GM12878 (cell line): ENCODE measurements around the gene SFSWAP. TPM values are rescaled to one million over a fixed set of nuclear protein-coding genes. Genes with fewer than 3 reads are reported as not detected.

Experiments
- ATAC-seq: fragments of 200-7000 bp; cut with Tn5 transposase; 3 replicates; pipeline ENCODE4 v1.9.1; 2020; ENCODE audit warnings: mild to moderate bottlenecking, moderate library complexity
- BruUV-seq: library from RNA; stranded (reverse); fragments of 400-500 nt; replicated peaks from 2 replicates; lab custom pipeline; 2021; lab: Mats Ljungman, UMichigan
- CTCF ChIA-PET: fragments of 300-600 bp; sonication (Branson Sonifier 250); formaldehyde crosslinking; extraction: SDS; loops from one replicate; lab custom pipeline; 2021; ENCODE audit warnings: inconsistent platforms; lab: Yijun Ruan, JAX
- POLR2A ChIA-PET: fragments of 350-600 bp; formaldehyde crosslinking; extraction: SDS; loops from one replicate; lab custom pipeline; 2021; ENCODE audit warnings: inconsistent platforms; lab: Charles Lee
- RAD21 ChIA-PET: fragments of 300-600 bp; sonication (Branson Sonifier 250); formaldehyde crosslinking; loops from one replicate; lab custom pipeline; 2023; ENCODE audit warnings: antibody characterized with exemption; ENCODE audit not compliant: unreplicated experiment; lab: Charles Lee
- SMC1A ChIA-PET: fragments of 300-600 bp; sonication (Branson Sonifier 250); formaldehyde crosslinking; loops from one replicate; lab custom pipeline; 2023; ENCODE audit not compliant: unreplicated experiment, uncharacterized antibody; lab: Charles Lee
- DNase-seq: peaks from one replicate; pipeline ENCODE4 v3.0.0-alpha.2; 2011; ENCODE audit warnings: low read depth, low spot score
- FAIRE-seq: peaks from 3 replicates; lab custom pipeline; 2011; peaks lifted over from hg19 to GRCh38; lab: Jason Lieb, UNC
- H2AFZ ChIP-seq: 2 replicates; pipeline ENCODE4 v1.6.0; 2011; ENCODE audit warnings: low read depth, low read length, control low read depth; ENCODE audit not compliant: control insufficient read depth
- H3K27ac ChIP-seq: 2 replicates; pipeline ENCODE4 v1.5.1; 2011; ENCODE audit warnings: control low read depth; ENCODE audit not compliant: control insufficient read depth, insufficient read depth
- H3K27me3 ChIP-seq, 2 experiments: replicated peaks in 1 of 2; 2 replicates each; pipeline versions ENCODE4 v1.6.0 to v1.6.1; 2011; ENCODE audit warnings: low read length in 1 of 2; ENCODE audit not compliant: control insufficient read depth in 2 of 2, insufficient read depth in 2 of 2
- H3K36me3 ChIP-seq, 2 experiments: 2 replicates each; pipeline ENCODE4 v1.5.1; 2011; ENCODE audit warnings: low read length in 1 of 2; ENCODE audit not compliant: control insufficient read depth in 2 of 2, insufficient read depth in 2 of 2
- H3K4me1 ChIP-seq: 2 replicates; pipeline ENCODE4 v1.6.1; 2011; ENCODE audit warnings: mild to moderate bottlenecking, low read length, moderate library complexity, mixed read lengths; ENCODE audit not compliant: control insufficient read depth, insufficient read depth
- H3K4me2 ChIP-seq: 2 replicates; pipeline ENCODE4 v1.6.0; 2011; ENCODE audit warnings: control low read depth; ENCODE audit not compliant: control insufficient read depth, insufficient read depth
- H3K4me3 ChIP-seq: fragments of 200-600 bp; sonication (generic); 2 replicates; pipeline ENCODE4 v1.5.1; 2016
- H3K79me2 ChIP-seq: 2 replicates; pipeline ENCODE4 v1.6.0; 2011; ENCODE audit warnings: low read length; ENCODE audit not compliant: control insufficient read depth, insufficient read depth
- H3K9ac ChIP-seq: 2 replicates; pipeline ENCODE4 v1.8.0; 2011; ENCODE audit warnings: low read length, control low read depth, mixed read lengths; ENCODE audit not compliant: control insufficient read depth, insufficient read depth
- H3K9me3 ChIP-seq: replicated peaks from 3 replicates; pipeline ENCODE4 v1.5.1; 2011; ENCODE audit warnings: mild to moderate bottlenecking, low read length; ENCODE audit not compliant: control insufficient read depth, insufficient read depth
- H4K20me1 ChIP-seq: 2 replicates; pipeline ENCODE4 v1.6.0; 2011; ENCODE audit not compliant: control insufficient read depth, insufficient read depth
- BACH1 ChIP-seq: fragments of 450-650 bp; IDR thresholded peaks from 2 replicates; pipeline ENCODE4 v1.6.1; 2017; ENCODE audit warnings: mild to moderate bottlenecking, borderline replicate concordance
- CBFB ChIP-seq: IDR thresholded peaks from 2 replicates; pipeline ENCODE4 v1.6.1; 2016; ENCODE audit warnings: antibody characterized with exemption, low read depth
- EP300 ChIP-seq, 2 experiments: fragments of 150-350 bp in 1 of 2; IDR thresholded peaks; 2 replicates each; pipeline ENCODE4 v1.6.1; 2011 to 2012; ENCODE audit warnings: low read depth in 2 of 2, low read length in 2 of 2, borderline replicate concordance in 1 of 2, improper control_type of control experiment in 1 of 2, inconsistent platforms in 1 of 2; ENCODE audit not compliant: control insufficient read depth in 1 of 2
- ESRRA ChIP-seq: IDR thresholded peaks from 2 replicates; pipeline ENCODE4 v1.6.1; 2012; ENCODE audit warnings: mild to moderate bottlenecking, low read length, improper control_type of control experiment
- HDAC2 ChIP-seq: fragments of 200-600 bp; sonication (generic); IDR thresholded peaks from 2 replicates; pipeline ENCODE4 v1.6.1; 2017
- HDGF ChIP-seq: fragments of 450-650 bp; IDR thresholded peaks from 2 replicates; pipeline ENCODE4 v1.6.1; 2016; ENCODE audit warnings: antibody characterized with exemption
- IRF4 ChIP-seq: IDR thresholded peaks from 2 replicates; pipeline ENCODE4 v1.6.1; 2011; ENCODE audit warnings: low read depth, low read length
- SREBF2 ChIP-seq: IDR thresholded peaks from 2 replicates; pipeline ENCODE4 v1.6.1; 2012; ENCODE audit warnings: mild to moderate bottlenecking, low read length
- TAF1 ChIP-seq: IDR thresholded peaks from 2 replicates; pipeline ENCODE4 v1.6.1; 2011; ENCODE audit warnings: mild to moderate bottlenecking, low read depth, low read length, borderline replicate concordance
- YBX1 ChIP-seq: fragments of 450-650 bp; IDR thresholded peaks from 2 replicates; pipeline ENCODE4 v1.6.1; 2016; ENCODE audit warnings: antibody characterized with exemption
- WGBS: methylation state at CpG from one replicate; pipeline ENCODE4 v1.1.6; 2016; ENCODE audit warnings: low lambda C conversion rate; ENCODE audit not compliant: insufficient replicate concordance, insufficient coverage; ENCODE audit errors: missing lambda C conversion rate; 5-methylcytosine and 5-hydroxymethylcytosine counted together
- in situ Hi-C: fragments of 300-500 bp; cut with MboI; formaldehyde crosslinking; loops from 9 replicates; pipeline ENCODE4 v1.14.3; 2018; ENCODE audit warnings: mixed read lengths
- intact Hi-C: fragments of 100-400 bp; cut with micrococcal nuclease; formaldehyde crosslinking; loops from one replicate; pipeline ENCODE4 v1.14.2; 2022; ENCODE audit not compliant: unreplicated experiment
- polyA plus RNA-seq, 11 experiments: library from polyadenylated mRNA; depleted of rRNA in 4 of 11; unstranded in 6 of 11; stranded (reverse) in 5 of 11; fragments of >200 nt; fragmentation: Nextera tagmentation in 4 of 11; fragmentation: Illumina TruSeq in 1 of 11; extraction: Ambion mirVana in 4 of 11; extraction: Trizol in 1 of 11; gene quantifications; 1 replicate in 1 of 11; 2 replicates in 10 of 11; pipeline versions ENCODE4 v1.2.1 to v1.2.3, GENCODE V29; 2011 to 2016; ENCODE audit warnings: inconsistent platforms in 2 of 11, missing spikeins in 2 of 11, low read depth in 1 of 11
- total RNA-seq, 4 experiments: library from RNA; depleted of rRNA in 3 of 4; stranded (reverse); fragments of >200 nt in 3 of 4; fragmentation: Illumina TruSeq in 1 of 4; extraction: Trizol in 1 of 4; gene quantifications; 2 replicates each; pipeline versions ENCODE4 v1.2.1 to v1.2.3, GENCODE V29; 2013 to 2021
- TF ChIP-seq, protein P1 (sequence below): fragments of 450-650 bp; IDR thresholded peaks from 2 replicates; pipeline ENCODE4 v1.6.1; 2017; ENCODE audit warnings: borderline replicate concordance
- TF ChIP-seq, protein P2 (sequence below): IDR thresholded peaks from 2 replicates; pipeline ENCODE4 v1.6.1; 2012; ENCODE audit warnings: mild to moderate bottlenecking, low read depth, low read length
- TF ChIP-seq, protein P3 (sequence below): fragments of 450-650 bp; IDR thresholded peaks from 2 replicates; pipeline ENCODE4 v1.6.1; 2017; ENCODE audit warnings: mild to moderate bottlenecking, moderate library complexity
- TF ChIP-seq, protein P4 (sequence below): fragments of 450-650 bp; IDR thresholded peaks from 2 replicates; pipeline ENCODE4 v1.6.1; 2017; ENCODE audit warnings: mild to moderate bottlenecking

The SFSWAP gene
- total and polyA plus RNA-seq, 10 of the 15 experiments (the other 5 are each of a cell fraction or from before 2014, with no cell fraction given): 1.8 to 48.6 (median 25.0) TPM

DNA sequence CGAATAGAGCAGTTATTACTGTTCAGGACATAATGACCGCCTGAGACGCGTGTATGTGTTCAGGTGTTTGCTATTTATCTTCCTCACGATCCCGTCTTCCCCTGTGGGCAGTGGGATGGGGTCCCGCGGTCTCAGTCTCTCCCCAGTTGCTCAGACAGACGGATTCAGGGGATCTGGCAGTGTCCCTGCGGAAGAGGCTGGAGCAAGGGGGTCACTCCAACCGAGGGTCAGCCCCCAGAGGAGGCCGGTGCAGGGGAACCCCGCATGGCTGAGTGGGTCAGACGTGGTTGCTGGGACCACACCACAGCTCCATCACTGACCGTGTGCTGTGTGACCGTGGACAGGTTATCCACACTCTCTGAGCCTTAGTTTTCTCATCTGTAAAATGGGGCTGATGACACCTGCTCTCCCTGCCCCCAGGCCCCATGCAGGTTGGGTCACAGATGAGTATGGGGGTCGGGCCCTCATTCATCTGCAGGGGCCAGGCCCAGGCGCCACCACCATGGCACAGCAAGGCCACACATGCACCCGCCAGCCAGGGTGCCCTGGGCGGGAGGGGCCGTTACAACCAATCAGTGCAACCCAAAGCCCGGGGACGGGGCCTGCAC, 122.5 kb downstream of the SFSWAP start:
- peaks cover 7 to 9% of the 10 kb centered on the region in 2 experiments for H3K27me3 ChIP-seq
- no TSS peak for BruUV-seq
- H3K4me3 ChIP-seq: no peak overlapping the region
- SMC1A ChIA-PET: no interaction called here
- no peak for FAIRE-seq
- no peak for ATAC-seq
- H4K20me1 ChIP-seq: no peaks in the 10 kb centered on the region
- DNase-seq: no peak
- no peaks in the 10 kb centered on the region for H3K79me2 ChIP-seq
- POLR2A ChIA-PET: no interaction called here
- no peaks in the 10 kb centered on the region for H3K9me3 ChIP-seq
- RAD21 ChIA-PET: no interaction called here
- in situ Hi-C loops (no loop called here), intact Hi-C loops (no loop called here)
- no peak overlapping the region for H3K4me2 ChIP-seq
- H3K27ac ChIP-seq: no peak overlapping the region
- H2AFZ ChIP-seq: no peak overlapping the region
- no peaks in the 10 kb centered on the region for H3K4me1 ChIP-seq
- H3K36me3 ChIP-seq: no peaks in the 10 kb centered on the region
- no peak overlapping the region for H3K9ac ChIP-seq
- 46% methylated on average over 23 of the region's 23 CpGs for WGBS
- CTCF ChIA-PET: no interaction called here
- TF ChIP-seq HDAC2 (no peak), BACH1 (no peak), EP300 (IDR thresholded peaks at IDR 0.05; ENCODE audit: borderline replicate concordance in 1 of 2, control insufficient read depth in 1 of 2, low read depth in 2 of 2, low read length in 2 of 2) (no peak), SREBF2 (no peak), TAF1 (no peak), CBFB (no peak), YBX1 (no peak), IRF4 (no peak), ESRRA (no peak), HDGF (no peak)
- TF ChIP-seq, protein P1, sequence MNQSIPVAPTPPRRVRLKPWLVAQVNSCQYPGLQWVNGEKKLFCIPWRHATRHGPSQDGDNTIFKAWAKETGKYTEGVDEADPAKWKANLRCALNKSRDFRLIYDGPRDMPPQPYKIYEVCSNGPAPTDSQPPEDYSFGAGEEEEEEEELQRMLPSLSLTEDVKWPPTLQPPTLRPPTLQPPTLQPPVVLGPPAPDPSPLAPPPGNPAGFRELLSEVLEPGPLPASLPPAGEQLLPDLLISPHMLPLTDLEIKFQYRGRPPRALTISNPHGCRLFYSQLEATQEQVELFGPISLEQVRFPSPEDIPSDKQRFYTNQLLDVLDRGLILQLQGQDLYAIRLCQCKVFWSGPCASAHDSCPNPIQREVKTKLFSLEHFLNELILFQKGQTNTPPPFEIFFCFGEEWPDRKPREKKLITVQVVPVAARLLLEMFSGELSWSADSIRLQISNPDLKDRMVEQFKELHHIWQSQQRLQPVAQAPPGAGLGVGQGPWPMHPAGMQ: no peak
- TF ChIP-seq, protein P2, sequence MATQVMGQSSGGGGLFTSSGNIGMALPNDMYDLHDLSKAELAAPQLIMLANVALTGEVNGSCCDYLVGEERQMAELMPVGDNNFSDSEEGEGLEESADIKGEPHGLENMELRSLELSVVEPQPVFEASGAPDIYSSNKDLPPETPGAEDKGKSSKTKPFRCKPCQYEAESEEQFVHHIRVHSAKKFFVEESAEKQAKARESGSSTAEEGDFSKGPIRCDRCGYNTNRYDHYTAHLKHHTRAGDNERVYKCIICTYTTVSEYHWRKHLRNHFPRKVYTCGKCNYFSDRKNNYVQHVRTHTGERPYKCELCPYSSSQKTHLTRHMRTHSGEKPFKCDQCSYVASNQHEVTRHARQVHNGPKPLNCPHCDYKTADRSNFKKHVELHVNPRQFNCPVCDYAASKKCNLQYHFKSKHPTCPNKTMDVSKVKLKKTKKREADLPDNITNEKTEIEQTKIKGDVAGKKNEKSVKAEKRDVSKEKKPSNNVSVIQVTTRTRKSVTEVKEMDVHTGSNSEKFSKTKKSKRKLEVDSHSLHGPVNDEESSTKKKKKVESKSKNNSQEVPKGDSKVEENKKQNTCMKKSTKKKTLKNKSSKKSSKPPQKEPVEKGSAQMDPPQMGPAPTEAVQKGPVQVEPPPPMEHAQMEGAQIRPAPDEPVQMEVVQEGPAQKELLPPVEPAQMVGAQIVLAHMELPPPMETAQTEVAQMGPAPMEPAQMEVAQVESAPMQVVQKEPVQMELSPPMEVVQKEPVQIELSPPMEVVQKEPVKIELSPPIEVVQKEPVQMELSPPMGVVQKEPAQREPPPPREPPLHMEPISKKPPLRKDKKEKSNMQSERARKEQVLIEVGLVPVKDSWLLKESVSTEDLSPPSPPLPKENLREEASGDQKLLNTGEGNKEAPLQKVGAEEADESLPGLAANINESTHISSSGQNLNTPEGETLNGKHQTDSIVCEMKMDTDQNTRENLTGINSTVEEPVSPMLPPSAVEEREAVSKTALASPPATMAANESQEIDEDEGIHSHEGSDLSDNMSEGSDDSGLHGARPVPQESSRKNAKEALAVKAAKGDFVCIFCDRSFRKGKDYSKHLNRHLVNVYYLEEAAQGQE: no peak
- TF ChIP-seq, protein P3, sequence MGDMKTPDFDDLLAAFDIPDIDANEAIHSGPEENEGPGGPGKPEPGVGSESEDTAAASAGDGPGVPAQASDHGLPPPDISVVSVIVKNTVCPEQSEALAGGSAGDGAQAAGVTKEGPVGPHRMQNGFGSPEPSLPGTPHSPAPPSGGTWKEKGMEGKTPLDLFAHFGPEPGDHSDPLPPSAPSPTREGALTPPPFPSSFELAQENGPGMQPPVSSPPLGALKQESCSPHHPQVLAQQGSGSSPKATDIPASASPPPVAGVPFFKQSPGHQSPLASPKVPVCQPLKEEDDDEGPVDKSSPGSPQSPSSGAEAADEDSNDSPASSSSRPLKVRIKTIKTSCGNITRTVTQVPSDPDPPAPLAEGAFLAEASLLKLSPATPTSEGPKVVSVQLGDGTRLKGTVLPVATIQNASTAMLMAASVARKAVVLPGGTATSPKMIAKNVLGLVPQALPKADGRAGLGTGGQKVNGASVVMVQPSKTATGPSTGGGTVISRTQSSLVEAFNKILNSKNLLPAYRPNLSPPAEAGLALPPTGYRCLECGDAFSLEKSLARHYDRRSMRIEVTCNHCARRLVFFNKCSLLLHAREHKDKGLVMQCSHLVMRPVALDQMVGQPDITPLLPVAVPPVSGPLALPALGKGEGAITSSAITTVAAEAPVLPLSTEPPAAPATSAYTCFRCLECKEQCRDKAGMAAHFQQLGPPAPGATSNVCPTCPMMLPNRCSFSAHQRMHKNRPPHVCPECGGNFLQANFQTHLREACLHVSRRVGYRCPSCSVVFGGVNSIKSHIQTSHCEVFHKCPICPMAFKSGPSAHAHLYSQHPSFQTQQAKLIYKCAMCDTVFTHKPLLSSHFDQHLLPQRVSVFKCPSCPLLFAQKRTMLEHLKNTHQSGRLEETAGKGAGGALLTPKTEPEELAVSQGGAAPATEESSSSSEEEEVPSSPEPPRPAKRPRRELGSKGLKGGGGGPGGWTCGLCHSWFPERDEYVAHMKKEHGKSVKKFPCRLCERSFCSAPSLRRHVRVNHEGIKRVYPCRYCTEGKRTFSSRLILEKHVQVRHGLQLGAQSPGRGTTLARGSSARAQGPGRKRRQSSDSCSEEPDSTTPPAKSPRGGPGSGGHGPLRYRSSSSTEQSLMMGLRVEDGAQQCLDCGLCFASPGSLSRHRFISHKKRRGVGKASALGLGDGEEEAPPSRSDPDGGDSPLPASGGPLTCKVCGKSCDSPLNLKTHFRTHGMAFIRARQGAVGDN: no peak
- TF ChIP-seq, protein P4, sequence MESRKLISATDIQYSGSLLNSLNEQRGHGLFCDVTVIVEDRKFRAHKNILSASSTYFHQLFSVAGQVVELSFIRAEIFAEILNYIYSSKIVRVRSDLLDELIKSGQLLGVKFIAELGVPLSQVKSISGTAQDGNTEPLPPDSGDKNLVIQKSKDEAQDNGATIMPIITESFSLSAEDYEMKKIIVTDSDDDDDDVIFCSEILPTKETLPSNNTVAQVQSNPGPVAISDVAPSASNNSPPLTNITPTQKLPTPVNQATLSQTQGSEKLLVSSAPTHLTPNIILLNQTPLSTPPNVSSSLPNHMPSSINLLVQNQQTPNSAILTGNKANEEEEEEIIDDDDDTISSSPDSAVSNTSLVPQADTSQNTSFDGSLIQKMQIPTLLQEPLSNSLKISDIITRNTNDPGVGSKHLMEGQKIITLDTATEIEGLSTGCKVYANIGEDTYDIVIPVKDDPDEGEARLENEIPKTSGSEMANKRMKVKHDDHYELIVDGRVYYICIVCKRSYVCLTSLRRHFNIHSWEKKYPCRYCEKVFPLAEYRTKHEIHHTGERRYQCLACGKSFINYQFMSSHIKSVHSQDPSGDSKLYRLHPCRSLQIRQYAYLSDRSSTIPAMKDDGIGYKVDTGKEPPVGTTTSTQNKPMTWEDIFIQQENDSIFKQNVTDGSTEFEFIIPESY: no peak
